H1 (cell line): ENCODE measurements around the gene APOL1. TPM values are rescaled to one million over a fixed set of nuclear protein-coding genes. Genes with fewer than 3 reads are reported as not detected.

Experiments
- CTCF ChIA-PET: fragments of 300-600 bp; sonication (Branson Sonifier 250); formaldehyde crosslinking; loops from one replicate; lab custom pipeline; 2021; ENCODE audit not compliant: partially characterized antibody; lab: Charles Lee
- POLR2A ChIA-PET: fragments of 300-600 bp; sonication (Branson Sonifier 250); formaldehyde crosslinking; loops from one replicate; lab custom pipeline; 2021; ENCODE audit warnings: inconsistent platforms; ENCODE audit not compliant: partially characterized antibody; lab: Charles Lee
- DNase-seq, 2 experiments: peaks; one replicate each; pipeline versions ENCODE4 v3.0.0 to v3.0.0-alpha.2; 2010 to 2022; ENCODE audit warnings: low spot score in 2 of 2, low read depth in 1 of 2, mixed read lengths in 1 of 2
- FAIRE-seq: peaks from 2 replicates; lab custom pipeline; 2011; peaks lifted over from hg19 to GRCh38; lab: Jason Lieb, UNC
- H2AFZ ChIP-seq: 2 replicates; pipeline ENCODE4 v1.8.1; 2012; ENCODE audit warnings: low read length, inconsistent platforms
- H2AK5ac ChIP-seq: 2 replicates; pipeline ENCODE4 v1.6.1; 2013; ENCODE audit warnings: low read depth, low read length
- H2BK120ac ChIP-seq: replicated peaks from 2 replicates; pipeline ENCODE3; 2013; ENCODE audit warnings: low read depth, low read length, inconsistent platforms
- H2BK12ac ChIP-seq: 2 replicates; pipeline ENCODE4 v1.6.1; 2013; ENCODE audit warnings: low read depth, low read length
- H2BK15ac ChIP-seq: 2 replicates; pipeline ENCODE4 v1.6.1; 2013; ENCODE audit warnings: low read length
- H2BK20ac ChIP-seq: 2 replicates; pipeline ENCODE4 v1.6.1; 2013; ENCODE audit warnings: low read length
- H2BK5ac ChIP-seq: 2 replicates; pipeline ENCODE4 v1.6.1; 2013; ENCODE audit warnings: low read depth, low read length
- H3K14ac ChIP-seq: 2 replicates; pipeline ENCODE4 v1.6.1; 2013; ENCODE audit warnings: inconsistent platforms; ENCODE audit not compliant: insufficient read length
- H3K18ac ChIP-seq: 2 replicates; pipeline ENCODE4 v1.6.1; 2013; ENCODE audit warnings: low read length; ENCODE audit errors: extremely low read depth
- H3K23ac ChIP-seq: 2 replicates; pipeline ENCODE4 v1.6.1; 2013; ENCODE audit warnings: inconsistent platforms; ENCODE audit not compliant: insufficient read length
- H3K23me2 ChIP-seq: 2 replicates; pipeline ENCODE4 v1.6.1; 2013; ENCODE audit warnings: low read depth, low read length
- H3K27ac ChIP-seq: 2 replicates; pipeline ENCODE4 v1.6.1; 2011; ENCODE audit warnings: low read depth, low read length, inconsistent platforms
- H3K27me3 ChIP-seq, 4 experiments: replicated peaks in 1 of 4; 1 replicate in 1 of 4; 2 replicates in 3 of 4; pipeline versions ENCODE4 v1.6.1 to v1.8.1; 2011 to 2013; ENCODE audit warnings: low read length in 3 of 4, mild to moderate bottlenecking in 3 of 4, inconsistent platforms in 2 of 4, mixed read lengths in 2 of 4, moderate library complexity in 1 of 4; ENCODE audit not compliant: control insufficient read depth in 3 of 4, insufficient read depth in 3 of 4; ENCODE audit errors: extremely low read depth in 1 of 4
- H3K36me3 ChIP-seq, 4 experiments: 2 replicates each; pipeline versions ENCODE4 v1.6.1 to v1.8.1; 2011 to 2013; ENCODE audit warnings: mild to moderate bottlenecking in 4 of 4, low read length in 3 of 4, moderate library complexity in 2 of 4, control low read depth in 1 of 4, inconsistent platforms in 1 of 4; ENCODE audit not compliant: insufficient read depth in 4 of 4, control insufficient read depth in 2 of 4
- H3K4ac ChIP-seq: replicated peaks from 2 replicates; pipeline ENCODE3; 2013; ENCODE audit warnings: low read length, low read depth, mixed read lengths, inconsistent platforms; ENCODE audit not compliant: insufficient read length
- H3K4me1 ChIP-seq, 4 experiments: replicated peaks in 1 of 4; 1 replicate in 1 of 4; 2 replicates in 3 of 4; pipeline versions ENCODE4 v1.6.1 to v1.8.1; 2011 to 2013; ENCODE audit warnings: low read length in 3 of 4, inconsistent platforms in 2 of 4, mixed read lengths in 1 of 4; ENCODE audit not compliant: insufficient read depth in 4 of 4, control insufficient read depth in 3 of 4
- H3K4me2 ChIP-seq, 2 experiments: 2 replicates each; pipeline versions ENCODE4 v1.6.1 to v1.8.1; 2011 to 2013; ENCODE audit warnings: low read depth in 2 of 2, low read length in 2 of 2, control low read depth in 1 of 2, inconsistent platforms in 1 of 2, mild to moderate bottlenecking in 1 of 2; ENCODE audit not compliant: insufficient read depth in 1 of 2
- H3K4me3 ChIP-seq, 4 experiments: fragments of 200-600, 300-600 bp in 1 of 4; sonication (generic), shearing (Covaris generic), sonication (Bioruptor Twin) in 1 of 4; 2 replicates each; pipeline versions ENCODE4 v1.5.1 to v1.8.1; 2011 to 2016; ENCODE audit warnings: low read length in 4 of 4, low read depth in 3 of 4, control low read depth in 2 of 4, inconsistent platforms in 2 of 4, mild to moderate bottlenecking in 2 of 4, mixed read lengths in 1 of 4, moderate library complexity in 1 of 4; ENCODE audit not compliant: insufficient read depth in 2 of 4; ENCODE audit errors: extremely low read depth in 1 of 4
- H3K56ac ChIP-seq: replicated peaks from 2 replicates; pipeline ENCODE3; 2013; ENCODE audit warnings: low read depth, mild to moderate bottlenecking, mixed read lengths, low read length, inconsistent platforms; ENCODE audit not compliant: insufficient read length
- H3K79me1 ChIP-seq: 2 replicates; pipeline ENCODE4 v1.6.1; 2013; ENCODE audit warnings: low read depth, low read length, control low read depth
- H3K79me2 ChIP-seq, 2 experiments: 2 replicates each; pipeline versions ENCODE4 v1.6.1 to v1.8.1; 2012 to 2013; ENCODE audit warnings: low read length in 2 of 2, mild to moderate bottlenecking in 2 of 2, inconsistent platforms in 1 of 2; ENCODE audit not compliant: insufficient read depth in 2 of 2, control insufficient read depth in 1 of 2
- H3K9ac ChIP-seq, 4 experiments: replicated peaks in 1 of 4; 1 replicate in 1 of 4; 2 replicates in 3 of 4; pipeline versions ENCODE4 v1.6.1 to v1.8.1; 2011 to 2013; ENCODE audit warnings: low read depth in 3 of 4, low read length in 3 of 4, control low read depth in 2 of 4, mild to moderate bottlenecking in 2 of 4, moderate library complexity in 2 of 4, inconsistent platforms in 1 of 4; ENCODE audit errors: extremely low read depth in 1 of 4
- H3K9me3 ChIP-seq, 2 experiments: 2 replicates each; pipeline versions ENCODE4 v1.6.1 to v1.8.1; 2012 to 2013; ENCODE audit warnings: mild to moderate bottlenecking in 2 of 2, moderate library complexity in 2 of 2, control low read depth in 1 of 2, inconsistent platforms in 1 of 2, low read depth in 1 of 2, low read length in 1 of 2, mixed read lengths in 1 of 2; ENCODE audit not compliant: insufficient read depth in 2 of 2
- H4K20me1 ChIP-seq, 2 experiments: replicated peaks in 1 of 2; 2 replicates each; pipeline versions ENCODE3 to v1.8.1; 2011 to 2013; ENCODE audit warnings: inconsistent platforms in 2 of 2, low read length in 2 of 2, mild to moderate bottlenecking in 1 of 2; ENCODE audit not compliant: insufficient read depth in 2 of 2, control insufficient read depth in 1 of 2
- H4K5ac ChIP-seq: 2 replicates; pipeline ENCODE4 v1.6.1; 2013; ENCODE audit warnings: low read length, low read depth, mixed read lengths, inconsistent platforms; ENCODE audit not compliant: insufficient read length
- H4K8ac ChIP-seq: 2 replicates; pipeline ENCODE4 v1.8.0; 2013; ENCODE audit warnings: mild to moderate bottlenecking, moderate library complexity, low read length, inconsistent platforms; ENCODE audit not compliant: insufficient read depth; ENCODE audit errors: extremely low read depth
- H4K91ac ChIP-seq: replicated peaks from 2 replicates; pipeline ENCODE3; 2013; ENCODE audit warnings: low read length, mixed read lengths, inconsistent platforms; ENCODE audit not compliant: insufficient read length
- JUND ChIP-seq: IDR thresholded peaks from 2 replicates; pipeline ENCODE4 v1.6.1; 2011; ENCODE audit warnings: mild to moderate bottlenecking, improper control_type of control experiment, low read length
- POLR2AphosphoS5 ChIP-seq: IDR thresholded peaks from 2 replicates; pipeline ENCODE4 v1.6.1; 2011; ENCODE audit warnings: low read depth, low read length
- SP2 ChIP-seq: IDR thresholded peaks from 2 replicates; pipeline ENCODE4 v1.6.1; 2012; ENCODE audit warnings: mild to moderate bottlenecking, low read length, inconsistent platforms
- WGBS, 2 experiments: shearing (Covaris generic) in 1 of 2; methylation state at CpG; one replicate each; pipeline versions ENCODE4 v1.1.6 to v1.1.7; 2013 to 2015; ENCODE audit warnings: low lambda C conversion rate in 2 of 2, mixed read lengths in 2 of 2, inconsistent platforms in 1 of 2, low coverage in 1 of 2, missing lambda C conversion rate in 1 of 2; ENCODE audit not compliant: insufficient replicate concordance in 2 of 2, insufficient coverage in 1 of 2, insufficient read length in 1 of 2; ENCODE audit errors: extremely low coverage in 1 of 2, missing lambda C conversion rate in 1 of 2; 5-methylcytosine and 5-hydroxymethylcytosine counted together
- polyA plus RNA-seq, 7 experiments: library from polyadenylated mRNA; depleted of rRNA in 3 of 7; stranded (reverse) in 5 of 7; unstranded in 2 of 7; fragments of >200 nt in 5 of 7; fragments of 200-250 nt in 2 of 7; gene quantifications; 1 replicate in 5 of 7; 2 replicates in 1 of 7; 4 replicates in 1 of 7; pipeline versions ENCODE4 v1.2.1 to v1.2.3, GENCODE V29; 2011 to 2013; ENCODE audit warnings: missing spikeins in 2 of 7, mixed read lengths in 2 of 7
- total RNA-seq: library from RNA; stranded (reverse); fragmentation: NEBNext Ultra II Directional; extraction: Animal tissue kit (Norgen Biotek cat#: 25700); gene quantifications from 2 replicates; pipeline ENCODE4 v1.2.1, GENCODE V29; 2021
- TF ChIP-seq, protein P1 (sequence below): IDR thresholded peaks from 2 replicates; pipeline ENCODE4 v1.6.1; 2011; ENCODE audit warnings: low read depth, mild to moderate bottlenecking, low read length; ENCODE audit not compliant: insufficient read depth

APOL1 gene
- total and polyA plus RNA-seq, 2 of the 8 experiments (the other 6 are each of a cell fraction or from before 2014, with no cell fraction given), result not detected

DNA sequence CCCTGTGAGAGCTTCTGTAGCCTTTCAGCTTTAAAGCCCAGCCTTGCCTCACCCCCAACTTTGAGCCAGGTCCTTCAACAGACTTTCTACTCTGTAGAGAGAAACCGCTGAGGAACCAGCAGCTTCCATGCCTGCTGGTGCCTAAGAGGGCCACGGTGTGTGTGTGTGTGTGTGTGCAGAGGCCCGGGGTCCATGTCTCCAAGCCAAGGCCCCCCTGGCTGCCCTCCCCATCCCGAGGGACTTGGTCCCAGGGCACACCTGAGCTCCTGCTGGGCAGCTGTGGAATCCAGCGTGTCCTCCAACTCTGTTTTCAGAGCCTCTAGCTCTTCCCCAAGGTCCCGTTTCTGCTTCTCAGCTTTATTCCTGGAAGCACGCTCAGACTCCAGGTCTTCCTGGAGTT, 42.3 kb downstream of the APOL1 start:
- Histone ChIP-seq H2AFZ (no peak overlapping the region), H2BK15ac (no peak overlapping the region), H4K5ac (no peak overlapping the region), H3K4me1 (no peaks in the 10 kb centered on the region), H3K9me3 (peaks cover 2 to 11% of the 10 kb centered on the region in 2 experiments; a peak in 1 of 4 replicates)
- FAIRE-seq, result no peak
- no peak for TF ChIP-seq SP2
- TF ChIP-seq JUND, result no peak
- TF ChIP-seq POLR2AphosphoS5, result no peak
- TF ChIP-seq, protein P1, sequence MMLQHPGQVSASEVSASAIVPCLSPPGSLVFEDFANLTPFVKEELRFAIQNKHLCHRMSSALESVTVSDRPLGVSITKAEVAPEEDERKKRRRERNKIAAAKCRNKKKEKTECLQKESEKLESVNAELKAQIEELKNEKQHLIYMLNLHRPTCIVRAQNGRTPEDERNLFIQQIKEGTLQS, result no peak
- TF ChIP-seq, all 59 proteins: peak for 0
- no peak overlapping the region for H3K27ac ChIP-seq
- H4K20me1 ChIP-seq, result peaks cover 0 to 3% of the 10 kb centered on the region in 2 experiments
- H4K8ac ChIP-seq, result no peak overlapping the region
- H3K79me2 ChIP-seq, result no peaks in the 10 kb centered on the region
- ChIA-PET CTCF (interaction anchor here (0.8 to 17.3 kb wide), 5 partner anchors 9 to 216 kb away, joined by 3 to 159 read pairs (median 11); no protein-coding TSS in a partner anchor), POLR2A (interaction anchor here (1.0 to 1.3 kb wide), 2 partner anchors 9 to 17 kb away, joined by 3 to 4 read pairs; no protein-coding TSS in a partner anchor)
- no peak overlapping the region for H3K4me3 ChIP-seq
- H2BK5ac ChIP-seq, result no peak overlapping the region
- no peaks in the 10 kb centered on the region for H3K27me3 ChIP-seq
- H2BK20ac ChIP-seq, result no peak overlapping the region
- no peak overlapping the region for H3K23ac ChIP-seq
- 90% methylated on average over 6 of the region's 7 CpGs; no CpG with 5 or more reads in 1 of the 2 experiments for WGBS, 2 experiments
- no peak overlapping the region for H4K91ac ChIP-seq
- peaks cover 61 to 92% (median 84%) of the 10 kb centered on the region in 4 experiments for H3K36me3 ChIP-seq
- no peak overlapping the region for H3K9ac ChIP-seq
- H3K18ac ChIP-seq, result no peak overlapping the region
- H3K14ac ChIP-seq, result no peak overlapping the region
- no peak overlapping the region for H3K4ac ChIP-seq
- no peak overlapping the region for H3K56ac ChIP-seq
- H2AK5ac ChIP-seq, result no peak overlapping the region
- H2BK12ac ChIP-seq, result no peak overlapping the region
- no peak overlapping the region for H2BK120ac ChIP-seq
- H3K79me1 ChIP-seq, result 0 out of 2 replicates have a peak, but pooled peaks cover 5% of the 10 kb centered on the region
- H3K4me2 ChIP-seq, result no peak overlapping the region
- H3K23me2 ChIP-seq, result no peaks in the 10 kb centered on the region
- DNase-seq, result no peak
